CD4-positive, alpha-beta T cell treated with Interleukin-12 subunit alpha and Interleukin-12 subunit beta, for 1 hour (primary cell): ENCODE measurements around the gene BRIX1.
"Not testable (repeated sequence)": the region's sequence is repeated elsewhere in the genome, so short reads cannot be mapped to it uniquely, and the experiment has no call there.

ENCODE experiments used
- DNase-seq: peaks from one replicate; pipeline ENCODE4 v3.0.0-alpha.2; 2020

The BRIX1 gene

DNA sequence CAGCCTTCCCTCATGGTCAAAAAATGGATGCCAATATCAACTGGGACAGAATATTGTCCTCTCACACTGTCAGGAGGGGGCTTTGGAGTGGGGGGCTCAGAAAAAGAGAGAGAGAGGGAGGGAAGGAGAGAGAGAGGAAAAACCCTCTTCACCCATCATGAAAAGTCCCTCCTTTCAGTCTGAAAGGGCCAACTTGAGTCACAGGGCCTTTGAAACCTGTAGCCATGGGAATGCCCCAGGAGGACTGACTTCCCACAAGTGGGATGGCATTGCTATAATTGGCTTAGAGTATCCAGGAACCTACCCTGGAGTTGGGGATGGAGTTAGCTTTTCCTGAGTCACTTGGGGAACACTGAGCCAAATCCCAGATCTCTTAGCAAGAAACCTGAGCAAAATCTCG is 55.0 kb downstream of the BRIX1 start:
- DNase-seq, result no peak

DNA sequence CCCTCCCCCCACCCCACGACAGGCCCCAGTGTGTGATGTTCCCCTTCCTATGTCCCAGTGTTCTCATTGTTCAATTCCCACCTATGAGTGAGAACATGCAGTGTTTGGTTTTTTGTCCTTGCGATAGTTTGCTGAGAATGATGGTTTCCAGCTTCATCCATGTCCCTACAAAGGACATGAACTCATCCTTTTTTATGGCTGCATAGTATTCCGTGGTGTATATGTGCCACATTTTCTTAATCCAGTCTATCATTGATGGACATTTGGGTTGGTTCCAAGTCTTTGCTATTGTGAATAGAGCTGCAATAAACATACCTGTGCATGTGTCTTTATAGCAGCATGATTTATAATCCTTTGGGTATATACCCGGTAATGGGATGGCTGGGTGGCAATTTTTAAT is 56.1 kb downstream of the BRIX1 start:
- DNase-seq, result not testable (repeated sequence)
